Subcutaneous abdominal adipose tissue (tissue), 5 donors: Measurements from ENCODE around the gene FXYD3.

Experiments used
- H3K27ac ChIP-seq: one replicate; pipeline ENCODE4 v1.7.0; 2013; ENCODE audit warnings: low read depth, mild to moderate bottlenecking, inconsistent platforms, low read length, moderate library complexity
- H3K27me3 ChIP-seq, 5 donors: one replicate each; pipeline ENCODE4 v1.7.0; 2013; ENCODE audit warnings: low read length in 5 of 5, inconsistent platforms in 1 of 5; ENCODE audit not compliant: control insufficient read depth in 5 of 5, insufficient read depth in 4 of 5
- H3K36me3 ChIP-seq, 5 donors: one replicate each; pipeline ENCODE4 v1.7.0; 2013; ENCODE audit warnings: low read length in 5 of 5; ENCODE audit not compliant: control insufficient read depth in 5 of 5, insufficient read depth in 5 of 5
- H3K4me1 ChIP-seq, 5 donors: one replicate each; pipeline ENCODE4 v1.7.0; 2013; ENCODE audit warnings: low read length in 5 of 5, mild to moderate bottlenecking in 3 of 5, moderate library complexity in 1 of 5; ENCODE audit not compliant: control insufficient read depth in 5 of 5, insufficient read depth in 5 of 5
- H3K4me3 ChIP-seq, 5 donors: one replicate each; pipeline ENCODE4 v1.7.0; 2013; ENCODE audit warnings: low read length in 5 of 5, low read depth in 1 of 5
- H3K9ac ChIP-seq, 5 donors: one replicate each; pipeline ENCODE4 v1.7.0; 2013; ENCODE audit warnings: low read length in 5 of 5, mild to moderate bottlenecking in 4 of 5, moderate library complexity in 3 of 5
- H3K9me3 ChIP-seq, 5 donors: one replicate each; pipeline ENCODE4 v1.7.0; 2013; ENCODE audit warnings: low read length in 5 of 5; ENCODE audit not compliant: control insufficient read depth in 5 of 5
- donor health status: healthy.
- donor health status: healthy.
- donor health status: healthy.
- donor health status: healthy.
- donor health status: healthy.

The FXYD3 gene

DNA sequence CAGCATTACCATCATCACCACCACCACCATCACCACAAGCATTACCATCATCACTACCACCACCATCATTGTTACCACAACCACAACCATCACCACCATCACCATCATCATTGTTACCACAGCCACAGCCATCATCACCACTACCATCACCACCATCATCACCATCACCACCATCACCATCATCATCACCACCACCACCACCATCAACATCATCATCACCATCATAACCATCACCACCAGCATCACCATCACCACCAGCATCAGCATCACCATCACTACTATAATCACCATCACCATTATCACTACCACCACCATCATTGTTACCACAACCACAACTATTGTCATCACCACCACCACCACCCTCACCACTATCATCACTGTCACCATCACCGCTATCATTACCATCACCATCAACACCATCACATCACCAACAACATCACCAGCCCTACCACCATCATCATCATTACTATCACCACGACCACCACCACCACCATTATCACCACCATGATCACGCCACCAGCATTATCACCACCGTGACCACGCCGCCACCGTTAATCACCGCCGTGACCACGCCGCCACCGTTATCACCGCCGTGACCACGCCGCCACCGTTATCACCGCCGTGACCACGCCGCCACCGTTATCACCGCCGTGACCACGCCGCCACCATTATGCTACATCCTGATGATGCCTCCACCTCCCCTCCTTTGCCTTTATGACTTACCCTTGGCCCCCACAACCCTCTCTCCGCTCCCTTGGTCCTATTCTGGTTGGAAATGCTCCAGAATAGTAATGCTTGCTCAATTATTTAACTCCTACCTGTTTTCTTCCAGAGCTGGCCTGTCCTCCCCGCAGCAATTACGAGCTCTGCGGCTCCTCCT lies 10.0 kb upstream of the FXYD3 start:
- Histone ChIP-seq H3K36me3 (no peaks in the 10 kb centered on the region), H3K9ac (no peak overlapping the region), H3K4me3 (no peak overlapping the region), H3K9me3 (no peaks in the 10 kb centered on the region), H3K4me1 (peaks cover 0 to 7% (median 0%) of the 10 kb centered on the region in 5 donors), H3K27me3 (peaks cover 0 to 2% (median 0%) of the 10 kb centered on the region in 5 donors), H3K27ac (no peak overlapping the region)

DNA sequence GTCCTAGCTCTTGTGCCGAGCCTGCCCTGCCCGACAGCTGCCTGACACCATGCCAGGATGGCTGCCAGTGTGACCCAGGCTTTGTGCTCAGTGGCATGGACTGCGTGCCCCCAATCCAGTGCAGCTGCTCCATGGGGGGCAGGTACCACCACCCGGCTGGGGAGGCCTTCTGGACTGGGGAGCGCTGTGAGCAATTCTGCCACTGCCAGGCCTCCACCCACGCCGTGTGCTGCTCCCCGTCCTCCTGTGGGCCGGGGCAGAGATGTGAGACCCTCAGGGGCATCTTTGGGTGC lies 9.4 kb upstream of the FXYD3 start:
- no peaks in the 10 kb centered on the region for H3K36me3 ChIP-seq
- no peak overlapping the region for H3K9ac ChIP-seq
- H3K27me3 ChIP-seq, result peaks cover 0 to 2% (median 0%) of the 10 kb centered on the region in 5 donors
- H3K4me3 ChIP-seq, result no peak overlapping the region
- no peaks in the 10 kb centered on the region for H3K9me3 ChIP-seq
- no peak overlapping the region for H3K27ac ChIP-seq
- H3K4me1 ChIP-seq, result peaks cover 0 to 7% (median 0%) of the 10 kb centered on the region in 5 donors

DNA sequence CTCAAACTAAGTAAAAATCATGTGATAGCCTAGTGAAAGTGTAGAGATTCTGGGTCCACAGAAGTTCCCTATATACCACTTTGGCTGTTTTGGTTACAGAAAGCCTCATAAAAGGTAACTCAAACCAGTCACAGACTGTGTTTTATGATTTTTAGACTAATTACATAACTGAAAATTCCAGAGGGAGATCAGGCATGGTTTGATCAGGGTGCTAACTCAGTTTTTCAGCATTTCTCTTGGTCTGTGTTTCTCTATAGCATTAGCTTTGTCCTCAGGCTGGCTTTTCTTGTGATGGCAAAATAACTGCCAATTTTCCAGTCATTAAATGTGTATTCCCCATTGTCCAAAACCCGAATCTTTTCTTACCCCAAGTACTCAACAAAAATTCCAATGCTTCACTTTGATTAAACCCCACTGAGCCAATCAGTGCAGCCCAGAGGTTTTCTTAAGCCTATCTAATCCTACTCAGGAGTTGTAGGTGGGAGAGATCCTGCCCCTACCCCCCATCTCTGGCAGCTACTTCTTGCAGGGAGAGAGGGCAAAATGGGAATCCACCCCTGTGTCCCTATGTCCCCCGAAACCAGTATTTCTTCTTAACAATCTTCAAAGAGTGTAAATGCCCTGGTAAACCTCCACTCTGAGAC lies 8.6 kb upstream of the FXYD3 start:
- Histone ChIP-seq H3K4me1 (peaks cover 0 to 7% (median 0%) of the 10 kb centered on the region in 5 donors), H3K36me3 (no peaks in the 10 kb centered on the region), H3K9me3 (no peaks in the 10 kb centered on the region), H3K27me3 (peaks cover 0 to 2% (median 0%) of the 10 kb centered on the region in 5 donors), H3K9ac (no peak overlapping the region), H3K4me3 (no peak overlapping the region), H3K27ac (no peak overlapping the region)

DNA sequence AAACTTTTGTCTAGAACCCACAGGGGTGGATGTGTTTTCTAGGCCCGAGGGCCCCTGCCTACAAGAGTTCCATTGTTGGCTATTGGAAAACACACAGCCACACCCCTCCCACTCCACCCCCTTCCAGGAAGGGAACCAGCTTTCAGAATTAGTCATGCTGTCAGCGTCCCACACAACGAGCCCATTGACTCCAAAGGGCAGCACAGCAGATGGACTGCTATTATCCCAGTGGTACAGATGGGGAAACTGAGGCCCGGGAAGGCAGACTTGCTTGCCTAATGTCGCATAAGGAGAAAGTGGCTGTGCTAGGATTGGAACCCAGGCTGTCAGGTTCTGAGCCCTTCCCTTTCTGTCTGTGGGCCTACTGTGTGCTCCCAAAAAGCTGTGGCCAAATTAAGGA lies 8.1 kb upstream of the FXYD3 start:
- Histone ChIP-seq H3K9me3 (no peaks in the 10 kb centered on the region), H3K4me3 (no peak overlapping the region), H3K27me3 (peaks cover 0 to 2% (median 0%) of the 10 kb centered on the region in 5 donors), H3K36me3 (no peaks in the 10 kb centered on the region), H3K27ac (no peak overlapping the region), H3K9ac (no peak overlapping the region), H3K4me1 (peaks cover 0 to 7% (median 0%) of the 10 kb centered on the region in 5 donors)

- Histone ChIP-seq H3K9me3 (no peaks in the 10 kb centered on the region), H3K4me1 (peaks cover 0 to 7% (median 0%) of the 10 kb centered on the region in 5 donors), H3K27ac (no peak overlapping the region), H3K4me3 (no peak overlapping the region), H3K27me3 (peaks cover 0 to 2% (median 0%) of the 10 kb centered on the region in 5 donors), H3K36me3 (no peaks in the 10 kb centered on the region), H3K9ac (no peak overlapping the region)
Observed at GRCh38 chr19:35108730-35109129, 6.9 kb upstream of the FXYD3 start.

- Histone ChIP-seq H3K9ac (no peak overlapping the region), H3K9me3 (no peaks in the 10 kb centered on the region), H3K27me3 (peaks cover 0 to 2% (median 0%) of the 10 kb centered on the region in 5 donors), H3K27ac (no peak overlapping the region), H3K36me3 (no peaks in the 10 kb centered on the region), H3K4me3 (no peak overlapping the region), H3K4me1 (peaks cover 0 to 10% (median 4%) of the 10 kb centered on the region in 5 donors)
Observed at GRCh38 chr19:35109395-35110112, 6.1 kb upstream of the FXYD3 start.

DNA sequence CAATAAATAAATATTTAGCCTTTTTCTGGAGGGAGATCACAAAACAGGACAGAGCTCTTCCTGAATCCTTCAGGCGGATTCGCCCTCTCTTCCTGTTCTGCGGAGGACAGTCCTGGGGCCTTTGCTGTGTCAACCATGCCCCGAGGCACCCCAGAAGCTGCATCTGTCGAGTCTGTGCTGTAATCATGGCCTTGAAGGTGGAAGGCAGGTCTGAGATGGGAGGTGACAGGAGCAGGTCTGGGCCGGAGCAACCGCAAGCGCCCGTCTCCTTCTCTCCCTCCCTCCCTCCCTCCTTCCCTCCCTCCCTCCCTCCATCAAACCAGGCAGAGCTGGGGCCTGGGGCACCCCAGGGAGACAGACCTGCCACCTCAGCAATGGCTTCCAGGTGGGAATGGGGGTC lies 4.6 kb upstream of the FXYD3 start:
- Histone ChIP-seq H3K4me1 (peaks cover 0 to 21% (median 14%) of the 10 kb centered on the region in 5 donors), H3K27ac (no peak overlapping the region)

DNA sequence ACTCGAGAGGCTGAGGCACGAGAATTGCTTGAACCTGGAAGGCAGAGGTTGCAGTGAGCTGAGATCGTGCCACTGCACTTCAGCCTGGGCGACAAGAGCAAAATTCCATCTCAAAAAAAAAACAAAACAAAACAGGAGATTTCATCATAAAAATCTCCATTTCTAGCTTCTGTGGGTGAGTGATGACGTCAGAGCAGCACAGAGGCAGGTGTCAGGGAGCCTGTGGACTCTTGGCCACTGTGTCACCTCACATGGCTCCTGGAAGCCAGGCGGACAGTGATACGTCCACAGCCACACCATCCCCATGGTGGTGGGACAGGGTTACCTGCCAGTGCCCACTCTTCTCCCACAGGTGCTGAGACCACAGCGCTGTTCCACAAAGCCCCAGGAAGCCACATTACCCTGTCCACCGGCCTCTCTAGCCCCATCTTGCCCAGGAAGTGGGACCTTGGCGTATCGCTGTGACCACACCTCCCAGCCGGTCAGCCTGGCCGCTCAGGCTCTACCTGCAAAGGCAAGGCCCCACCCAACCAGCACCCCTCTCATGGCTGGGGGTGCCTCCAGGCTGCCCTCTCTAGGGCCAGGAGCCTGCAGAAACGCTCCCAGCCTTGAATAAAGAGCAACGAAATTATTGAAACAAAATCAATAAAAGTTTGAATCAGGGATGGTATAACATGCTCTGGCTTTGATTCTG lies 2.5 kb upstream of the FXYD3 start:
- Histone ChIP-seq H3K4me3 (no peak overlapping the region), H3K9ac (no peak overlapping the region), H3K36me3 (no peaks in the 10 kb centered on the region), H3K9me3 (no peaks in the 10 kb centered on the region), H3K27me3 (peaks cover 0 to 2% (median 0%) of the 10 kb centered on the region in 5 donors), H3K27ac (no peak overlapping the region), H3K4me1 (peaks cover 0 to 18% (median 17%) of the 10 kb centered on the region in 5 donors)

More for the DNA sequence above, 4.6 kb upstream of the FXYD3 start:
- H3K4me3 ChIP-seq, result no peak overlapping the region
- H3K9ac ChIP-seq, result no peak overlapping the region
- no peaks in the 10 kb centered on the region for H3K36me3 ChIP-seq
- peaks cover 0 to 2% (median 0%) of the 10 kb centered on the region in 5 donors for H3K27me3 ChIP-seq
- H3K9me3 ChIP-seq, result no peaks in the 10 kb centered on the region

DNA sequence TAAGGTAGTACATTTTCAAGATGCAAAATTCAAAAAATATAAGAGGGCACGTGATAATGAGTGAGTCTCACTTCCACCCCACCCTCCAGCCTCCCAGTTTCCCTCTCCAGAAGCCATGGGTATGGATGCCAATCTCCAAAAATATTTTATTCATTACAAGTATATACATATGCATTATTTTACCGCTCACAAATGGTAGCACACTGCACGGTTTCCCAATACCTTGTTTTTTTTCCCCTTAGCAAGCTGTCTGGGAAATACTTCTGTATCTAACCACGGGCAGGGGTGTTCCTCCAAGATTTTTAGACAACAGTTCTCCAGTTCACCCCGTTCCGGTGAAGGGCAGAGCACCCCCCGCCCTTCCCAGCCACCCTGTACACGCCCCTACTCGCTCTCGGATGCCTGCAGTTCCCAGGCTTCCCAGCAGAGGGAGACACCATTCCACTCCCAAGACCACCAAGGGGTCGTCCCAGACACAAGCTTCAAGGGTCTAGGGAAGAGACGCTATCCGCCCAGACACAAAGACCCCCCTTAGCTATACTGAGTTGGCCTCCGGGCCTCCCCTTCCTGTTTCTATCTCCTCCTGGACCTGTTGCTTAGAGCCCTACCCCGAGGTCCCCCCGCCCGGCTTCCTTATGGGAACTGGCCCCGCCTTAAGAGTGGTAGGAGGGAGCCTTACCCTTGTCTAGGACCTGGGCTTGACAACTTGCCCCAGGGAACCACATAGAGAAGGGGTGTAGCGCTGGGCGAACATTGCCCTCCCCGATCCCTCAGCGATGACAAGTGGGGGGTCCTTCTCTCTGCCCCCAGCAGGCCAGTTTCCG lies 1.1 kb upstream of the FXYD3 start:
- peaks cover 0 to 32% (median 29%) of the 10 kb centered on the region in 5 donors for H3K4me1 ChIP-seq
- H3K4me3 ChIP-seq, result peak overlapping the region; percentile 17 to 75 (median 50)
- H3K27ac ChIP-seq, result no peak overlapping the region
- no peaks in the 10 kb centered on the region for H3K36me3 ChIP-seq
- H3K9me3 ChIP-seq, result no peaks in the 10 kb centered on the region
- peaks cover 0 to 2% (median 0%) of the 10 kb centered on the region in 5 donors for H3K27me3 ChIP-seq
- H3K9ac ChIP-seq, result peak overlapping the region in 4 of 5 donors; percentile 6 to 69 (median 48)
